NB4 (cell line): ENCODE results near the gene PDZRN3.

Experiments
- POLR2A ChIP-seq: IDR thresholded peaks from 2 replicates; pipeline ENCODE4 v1.6.1; 2011; ENCODE audit warnings: mild to moderate bottlenecking; ENCODE audit not compliant: insufficient read length; ENCODE audit errors: extremely low read depth
- TF ChIP-seq, protein P1 (sequence below): IDR thresholded peaks from one replicate; pipeline ENCODE4 v1.5.1; 2012; ENCODE audit warnings: low read depth, low read length

- TF ChIP-seq, protein P1, sequence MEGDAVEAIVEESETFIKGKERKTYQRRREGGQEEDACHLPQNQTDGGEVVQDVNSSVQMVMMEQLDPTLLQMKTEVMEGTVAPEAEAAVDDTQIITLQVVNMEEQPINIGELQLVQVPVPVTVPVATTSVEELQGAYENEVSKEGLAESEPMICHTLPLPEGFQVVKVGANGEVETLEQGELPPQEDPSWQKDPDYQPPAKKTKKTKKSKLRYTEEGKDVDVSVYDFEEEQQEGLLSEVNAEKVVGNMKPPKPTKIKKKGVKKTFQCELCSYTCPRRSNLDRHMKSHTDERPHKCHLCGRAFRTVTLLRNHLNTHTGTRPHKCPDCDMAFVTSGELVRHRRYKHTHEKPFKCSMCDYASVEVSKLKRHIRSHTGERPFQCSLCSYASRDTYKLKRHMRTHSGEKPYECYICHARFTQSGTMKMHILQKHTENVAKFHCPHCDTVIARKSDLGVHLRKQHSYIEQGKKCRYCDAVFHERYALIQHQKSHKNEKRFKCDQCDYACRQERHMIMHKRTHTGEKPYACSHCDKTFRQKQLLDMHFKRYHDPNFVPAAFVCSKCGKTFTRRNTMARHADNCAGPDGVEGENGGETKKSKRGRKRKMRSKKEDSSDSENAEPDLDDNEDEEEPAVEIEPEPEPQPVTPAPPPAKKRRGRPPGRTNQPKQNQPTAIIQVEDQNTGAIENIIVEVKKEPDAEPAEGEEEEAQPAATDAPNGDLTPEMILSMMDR, result no peak
- no peak for TF ChIP-seq POLR2A
These were observed 112.9 kb downstream of the PDZRN3 start for GRCh38 chr3:73511571-73512525.
